IMR-90 (cell line): ENCODE data around the gene PNMA1. TPM values are rescaled to one million over a fixed set of nuclear protein-coding genes. Genes with fewer than 3 reads are reported as not detected.

ENCODE experiments used
- ATAC-seq: fragments of 200-7000 bp; cut with Tn5 transposase; 2 replicates; pipeline ENCODE4 v1.9.1; 2020; ENCODE audit warnings: low read depth, mild to moderate bottlenecking, moderate library complexity
- BruUV-seq: library from RNA; stranded (reverse); fragments of 400-500 nt; replicated peaks from 2 replicates; lab custom pipeline; 2021; lab: Mats Ljungman, UMichigan
- CTCF ChIA-PET: fragments of 300-600 bp; formaldehyde crosslinking; extraction: SDS; loops from one replicate; lab custom pipeline; 2021; ENCODE audit warnings: antibody characterized with exemption; lab: Yijun Ruan, JAX
- POLR2A ChIA-PET: fragments of 300-600 bp; sonication (Branson Sonifier 250); formaldehyde crosslinking; loops from one replicate; lab custom pipeline; 2022; ENCODE audit warnings: antibody characterized with exemption; ENCODE audit not compliant: unreplicated experiment; lab: Charles Lee
- DNase-seq: peaks from one replicate; pipeline ENCODE4 v3.0.0; 2013
- H2AFZ ChIP-seq: replicated peaks from 2 replicates; pipeline ENCODE3; 2013; ENCODE audit warnings: low read length, mild to moderate bottlenecking; ENCODE audit not compliant: poor library complexity
- H2AK5ac ChIP-seq: 2 replicates; pipeline ENCODE4 v1.6.1; 2013; ENCODE audit warnings: low read depth, low read length, inconsistent platforms
- H2AK9ac ChIP-seq: replicated peaks from 2 replicates; pipeline ENCODE3; 2013; ENCODE audit warnings: mild to moderate bottlenecking, low read depth, low read length, moderate library complexity; ENCODE audit not compliant: poor library complexity
- H2BK120ac ChIP-seq: 2 replicates; pipeline ENCODE4 v1.6.1; 2013; ENCODE audit warnings: low read depth, low read length, inconsistent platforms
- H2BK15ac ChIP-seq: 3 replicates; pipeline ENCODE4 v1.6.1; 2013; ENCODE audit warnings: low read depth, low read length, inconsistent platforms
- H2BK20ac ChIP-seq: 2 replicates; pipeline ENCODE4 v1.6.1; 2013; ENCODE audit warnings: low read depth, mild to moderate bottlenecking, inconsistent platforms, low read length, moderate library complexity
- H2BK5ac ChIP-seq: 2 replicates; pipeline ENCODE4 v1.6.1; 2013; ENCODE audit warnings: mild to moderate bottlenecking, low read depth, low read length, inconsistent platforms; ENCODE audit not compliant: poor library complexity, severe bottlenecking
- H3K14ac ChIP-seq: replicated peaks from 2 replicates; pipeline ENCODE4 v1.6.1; 2013; ENCODE audit warnings: low read depth, low read length, inconsistent platforms
- H3K18ac ChIP-seq: 2 replicates; pipeline ENCODE4 v1.6.1; 2013; ENCODE audit warnings: low read depth, low read length, control low read depth
- H3K23ac ChIP-seq: 2 replicates; pipeline ENCODE4 v1.6.1; 2013; ENCODE audit warnings: low read depth, low read length, inconsistent platforms
- H3K27ac ChIP-seq: 2 replicates; pipeline ENCODE4 v1.5.1; 2013; ENCODE audit warnings: mild to moderate bottlenecking, control low read depth, low read length; ENCODE audit not compliant: insufficient read depth
- H3K27me3 ChIP-seq: 2 replicates; pipeline ENCODE4 v1.6.1; 2013; ENCODE audit warnings: low read length; ENCODE audit not compliant: control insufficient read depth, insufficient read depth
- H3K36me3 ChIP-seq: 2 replicates; pipeline ENCODE4 v1.6.1; 2013; ENCODE audit warnings: low read length, mixed read lengths; ENCODE audit not compliant: control insufficient read depth, insufficient read depth
- H3K4ac ChIP-seq: 2 replicates; pipeline ENCODE4 v1.6.1; 2013; ENCODE audit warnings: low read depth, low read length, inconsistent platforms
- H3K4me1 ChIP-seq: 2 replicates; pipeline ENCODE4 v1.6.1; 2013; ENCODE audit warnings: low read length, mixed read lengths; ENCODE audit not compliant: control insufficient read depth, insufficient read depth
- H3K4me2 ChIP-seq: 2 replicates; pipeline ENCODE4 v1.6.1; 2013; ENCODE audit warnings: low read depth, mild to moderate bottlenecking, control low read depth, low read length, moderate library complexity
- H3K4me3 ChIP-seq: 2 replicates; pipeline ENCODE4 v1.5.1; 2013; ENCODE audit warnings: low read depth, mild to moderate bottlenecking, control low read depth, low read length, moderate library complexity; ENCODE audit not compliant: insufficient read depth
- H3K56ac ChIP-seq: 2 replicates; pipeline ENCODE4 v1.6.1; 2013; ENCODE audit warnings: low read length, inconsistent platforms; ENCODE audit not compliant: insufficient read depth; ENCODE audit errors: extremely low read depth
- H3K79me1 ChIP-seq, 2 experiments: 2 replicates each; pipeline ENCODE4 v1.6.1; 2013; ENCODE audit warnings: low read length in 2 of 2, inconsistent platforms in 1 of 2, low read depth in 1 of 2
- H3K9ac ChIP-seq: 2 replicates; pipeline ENCODE4 v1.6.1; 2013; ENCODE audit warnings: low read depth, low read length, control low read depth
- H3K9me1 ChIP-seq: 2 replicates; pipeline ENCODE4 v1.6.1; 2013; ENCODE audit warnings: low read length, inconsistent platforms; ENCODE audit not compliant: insufficient read depth
- H3K9me3 ChIP-seq: 2 replicates; pipeline ENCODE4 v1.6.1; 2013; ENCODE audit warnings: low read length; ENCODE audit not compliant: control insufficient read depth, insufficient read depth
- H4K20me1 ChIP-seq: 2 replicates; pipeline ENCODE4 v1.6.1; 2013; ENCODE audit warnings: low read length, inconsistent platforms; ENCODE audit not compliant: insufficient read depth
- H4K5ac ChIP-seq: 2 replicates; pipeline ENCODE4 v1.6.1; 2013; ENCODE audit warnings: mild to moderate bottlenecking, low read depth, low read length, control low read depth
- H4K8ac ChIP-seq, 2 experiments: 2 replicates each; pipeline ENCODE4 v1.6.1; 2013; ENCODE audit warnings: low read depth in 2 of 2, low read length in 2 of 2, control low read depth in 1 of 2, inconsistent platforms in 1 of 2
- H4K91ac ChIP-seq: 2 replicates; pipeline ENCODE4 v1.6.1; 2013; ENCODE audit warnings: low read depth, low read length, inconsistent platforms; ENCODE audit not compliant: insufficient read depth
- MAZ ChIP-seq: IDR thresholded peaks from 2 replicates; pipeline ENCODE4 v1.6.1; 2012; ENCODE audit warnings: low read depth, mild to moderate bottlenecking, low read length, improper control_type of control experiment, moderate library complexity, borderline replicate concordance
- NFE2L2 ChIP-seq: fragments of 150-350 bp; IDR thresholded peaks from 2 replicates; pipeline ENCODE4 v1.6.1; 2016; ENCODE audit warnings: low read depth, mild to moderate bottlenecking, low read length
- RFX5 ChIP-seq: IDR thresholded peaks from 2 replicates; pipeline ENCODE4 v1.8.0; 2012; ENCODE audit warnings: low read depth, mild to moderate bottlenecking, low read length, moderate library complexity
- WGBS, 2 experiments: methylation state at CpG; one replicate each; pipeline versions ENCODE4 v1.1.5 to v1.1.7; 2013; ENCODE audit warnings: missing lambda C conversion rate in 2 of 2; ENCODE audit not compliant: insufficient read length in 1 of 2; ENCODE audit errors: extremely low coverage in 2 of 2; 5-methylcytosine and 5-hydroxymethylcytosine counted together
- dilution Hi-C: fragments of 300-500 bp; cut with HindIII; formaldehyde crosslinking; loops from one replicate; pipeline ENCODE4 v1.14.3; 2018; ENCODE audit warnings: low sequenced_read_pairs; ENCODE audit not compliant: unreplicated experiment
- in situ Hi-C: fragments of 300-500 bp; cut with MboI; formaldehyde crosslinking; loops from 3 replicates; pipeline ENCODE4 v1.14.3; 2019; ENCODE audit warnings: low sequenced_read_pairs, inconsistent platforms, mixed read lengths
- intact Hi-C: fragments of 100-400 bp; cut with micrococcal nuclease; formaldehyde crosslinking; loops from 2 replicates; pipeline ENCODE4 v1.10.0; 2022
- polyA plus RNA-seq, 3 experiments: library from polyadenylated mRNA; depleted of rRNA; stranded (reverse); fragments of >200 nt; gene quantifications; 2 replicates each; pipeline ENCODE4 v1.2.3, GENCODE V29; 2012; ENCODE audit warnings: low replicate concordance in 1 of 3
- total RNA-seq: library from RNA; depleted of rRNA; stranded (reverse); fragments of >200 nt; gene quantifications from 2 replicates; pipeline ENCODE4 v1.2.3, GENCODE V29; 2012
- TF ChIP-seq, protein P1 (sequence below): conservative IDR thresholded peaks from 2 replicates; pipeline ENCODE4 v1.5.1; 2012; ENCODE audit warnings: mild to moderate bottlenecking, low read depth, low read length, improper control_type of control experiment

The PNMA1 gene
- total and polyA plus RNA-seq, 2 of the 4 experiments (the other 2 are of a cell fraction), result 6.5 to 28.2 TPM

GRCh38 chr14:73719361-73719760 lies 5.2 kb upstream of the PNMA1 start:
- BruUV-seq, result no TSS peak
- Histone ChIP-seq H2BK20ac (no peak overlapping the region), H3K14ac (no peak overlapping the region), H3K4ac (no peak overlapping the region), H3K4me1 (peaks cover 25% of the 10 kb centered on the region), H3K36me3 (peaks cover 49% of the 10 kb centered on the region), H2AFZ (no peak overlapping the region), H2AK9ac (peak overlapping the region; percentile 80), H3K27ac (no peak overlapping the region), H4K20me1 (peaks cover 25% of the 10 kb centered on the region), H3K4me2 (no peak overlapping the region), H3K27me3 (no peaks in the 10 kb centered on the region), H3K9ac (no peak overlapping the region), H3K9me1 (peaks cover 12% of the 10 kb centered on the region), H2BK15ac (no peak overlapping the region), H3K9me3 (no peaks in the 10 kb centered on the region), H3K23ac (no peak overlapping the region), H3K79me1 (peaks cover 18 to 64% of the 10 kb centered on the region in 2 experiments), H3K4me3 (no peak overlapping the region), H4K8ac (no peak overlapping the region), H2AK5ac (no peak overlapping the region), H2BK5ac (no peak overlapping the region), H4K5ac (no peak overlapping the region), H3K18ac (no peak overlapping the region), H2BK120ac (no peak overlapping the region), H4K91ac (no peak overlapping the region), H3K56ac (no peak overlapping the region)
- intact Hi-C loops, result no loop called here
- CTCF ChIA-PET, result no interaction called here
- TF ChIP-seq NFE2L2 (no peak), MAZ (no peak), RFX5 (no peak)
- TF ChIP-seq, protein P1, sequence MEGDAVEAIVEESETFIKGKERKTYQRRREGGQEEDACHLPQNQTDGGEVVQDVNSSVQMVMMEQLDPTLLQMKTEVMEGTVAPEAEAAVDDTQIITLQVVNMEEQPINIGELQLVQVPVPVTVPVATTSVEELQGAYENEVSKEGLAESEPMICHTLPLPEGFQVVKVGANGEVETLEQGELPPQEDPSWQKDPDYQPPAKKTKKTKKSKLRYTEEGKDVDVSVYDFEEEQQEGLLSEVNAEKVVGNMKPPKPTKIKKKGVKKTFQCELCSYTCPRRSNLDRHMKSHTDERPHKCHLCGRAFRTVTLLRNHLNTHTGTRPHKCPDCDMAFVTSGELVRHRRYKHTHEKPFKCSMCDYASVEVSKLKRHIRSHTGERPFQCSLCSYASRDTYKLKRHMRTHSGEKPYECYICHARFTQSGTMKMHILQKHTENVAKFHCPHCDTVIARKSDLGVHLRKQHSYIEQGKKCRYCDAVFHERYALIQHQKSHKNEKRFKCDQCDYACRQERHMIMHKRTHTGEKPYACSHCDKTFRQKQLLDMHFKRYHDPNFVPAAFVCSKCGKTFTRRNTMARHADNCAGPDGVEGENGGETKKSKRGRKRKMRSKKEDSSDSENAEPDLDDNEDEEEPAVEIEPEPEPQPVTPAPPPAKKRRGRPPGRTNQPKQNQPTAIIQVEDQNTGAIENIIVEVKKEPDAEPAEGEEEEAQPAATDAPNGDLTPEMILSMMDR, result no peak
- POLR2A ChIA-PET, result interaction anchor here (0.7 to 1.0 kb wide), 2 partner anchors 10 to 16 kb away, joined by 3 to 19 read pairs; no protein-coding TSS in a partner anchor
- DNase-seq, result no peak
- no peak for ATAC-seq
- in situ Hi-C loops, result no loop called here
- dilution Hi-C loops, result no loop called here
- 83% methylated on average over 7 of the region's 13 CpGs; no CpG with 5 or more reads in 1 of the 2 experiments for WGBS, 2 experiments
